H1 (cell line): ENCODE results near the gene DHRS13. TPM values are rescaled to one million over a fixed set of nuclear protein-coding genes. Genes with fewer than 3 reads are reported as not detected.
A peak's percentile ranks its signal among the peaks of the same experiment; 100 is the strongest.

Experiments used
- CTCF ChIA-PET: fragments of 300-600 bp; sonication (Branson Sonifier 250); formaldehyde crosslinking; loops from one replicate; lab custom pipeline; 2021; ENCODE audit not compliant: partially characterized antibody; lab: Charles Lee
- POLR2A ChIA-PET: fragments of 300-600 bp; sonication (Branson Sonifier 250); formaldehyde crosslinking; loops from one replicate; lab custom pipeline; 2021; ENCODE audit warnings: inconsistent platforms; ENCODE audit not compliant: partially characterized antibody; lab: Charles Lee
- DNase-seq, 2 experiments: peaks; one replicate each; pipeline versions ENCODE4 v3.0.0 to v3.0.0-alpha.2; 2010 to 2022; ENCODE audit warnings: low spot score in 2 of 2, low read depth in 1 of 2, mixed read lengths in 1 of 2
- FAIRE-seq: peaks from 2 replicates; lab custom pipeline; 2011; peaks lifted over from hg19 to GRCh38; lab: Jason Lieb, UNC
- H2AFZ ChIP-seq: 2 replicates; pipeline ENCODE4 v1.8.1; 2012; ENCODE audit warnings: low read length, inconsistent platforms
- H2AK5ac ChIP-seq: 2 replicates; pipeline ENCODE4 v1.6.1; 2013; ENCODE audit warnings: low read depth, low read length
- H2BK120ac ChIP-seq: replicated peaks from 2 replicates; pipeline ENCODE3; 2013; ENCODE audit warnings: low read depth, low read length, inconsistent platforms
- H2BK12ac ChIP-seq: 2 replicates; pipeline ENCODE4 v1.6.1; 2013; ENCODE audit warnings: low read depth, low read length
- H2BK15ac ChIP-seq: 2 replicates; pipeline ENCODE4 v1.6.1; 2013; ENCODE audit warnings: low read length
- H2BK20ac ChIP-seq: 2 replicates; pipeline ENCODE4 v1.6.1; 2013; ENCODE audit warnings: low read length
- H2BK5ac ChIP-seq: 2 replicates; pipeline ENCODE4 v1.6.1; 2013; ENCODE audit warnings: low read depth, low read length
- H3K14ac ChIP-seq: 2 replicates; pipeline ENCODE4 v1.6.1; 2013; ENCODE audit warnings: inconsistent platforms; ENCODE audit not compliant: insufficient read length
- H3K18ac ChIP-seq: 2 replicates; pipeline ENCODE4 v1.6.1; 2013; ENCODE audit warnings: low read length; ENCODE audit errors: extremely low read depth
- H3K23ac ChIP-seq: 2 replicates; pipeline ENCODE4 v1.6.1; 2013; ENCODE audit warnings: inconsistent platforms; ENCODE audit not compliant: insufficient read length
- H3K23me2 ChIP-seq: 2 replicates; pipeline ENCODE4 v1.6.1; 2013; ENCODE audit warnings: low read depth, low read length
- H3K27ac ChIP-seq: 2 replicates; pipeline ENCODE4 v1.6.1; 2011; ENCODE audit warnings: low read depth, low read length, inconsistent platforms
- H3K27me3 ChIP-seq, 4 experiments: replicated peaks in 1 of 4; 1 replicate in 1 of 4; 2 replicates in 3 of 4; pipeline versions ENCODE4 v1.6.1 to v1.8.1; 2011 to 2013; ENCODE audit warnings: low read length in 3 of 4, mild to moderate bottlenecking in 3 of 4, inconsistent platforms in 2 of 4, mixed read lengths in 2 of 4, moderate library complexity in 1 of 4; ENCODE audit not compliant: control insufficient read depth in 3 of 4, insufficient read depth in 3 of 4; ENCODE audit errors: extremely low read depth in 1 of 4
- H3K36me3 ChIP-seq, 4 experiments: 2 replicates each; pipeline versions ENCODE4 v1.6.1 to v1.8.1; 2011 to 2013; ENCODE audit warnings: mild to moderate bottlenecking in 4 of 4, low read length in 3 of 4, moderate library complexity in 2 of 4, control low read depth in 1 of 4, inconsistent platforms in 1 of 4; ENCODE audit not compliant: insufficient read depth in 4 of 4, control insufficient read depth in 2 of 4
- H3K4ac ChIP-seq: replicated peaks from 2 replicates; pipeline ENCODE3; 2013; ENCODE audit warnings: low read length, low read depth, mixed read lengths, inconsistent platforms; ENCODE audit not compliant: insufficient read length
- H3K4me1 ChIP-seq, 4 experiments: replicated peaks in 1 of 4; 1 replicate in 1 of 4; 2 replicates in 3 of 4; pipeline versions ENCODE4 v1.6.1 to v1.8.1; 2011 to 2013; ENCODE audit warnings: low read length in 3 of 4, inconsistent platforms in 2 of 4, mixed read lengths in 1 of 4; ENCODE audit not compliant: insufficient read depth in 4 of 4, control insufficient read depth in 3 of 4
- H3K4me2 ChIP-seq, 2 experiments: 2 replicates each; pipeline versions ENCODE4 v1.6.1 to v1.8.1; 2011 to 2013; ENCODE audit warnings: low read depth in 2 of 2, low read length in 2 of 2, control low read depth in 1 of 2, inconsistent platforms in 1 of 2, mild to moderate bottlenecking in 1 of 2; ENCODE audit not compliant: insufficient read depth in 1 of 2
- H3K4me3 ChIP-seq, 4 experiments: fragments of 200-600, 300-600 bp in 1 of 4; sonication (generic), shearing (Covaris generic), sonication (Bioruptor Twin) in 1 of 4; 2 replicates each; pipeline versions ENCODE4 v1.5.1 to v1.8.1; 2011 to 2016; ENCODE audit warnings: low read length in 4 of 4, low read depth in 3 of 4, control low read depth in 2 of 4, inconsistent platforms in 2 of 4, mild to moderate bottlenecking in 2 of 4, mixed read lengths in 1 of 4, moderate library complexity in 1 of 4; ENCODE audit not compliant: insufficient read depth in 2 of 4; ENCODE audit errors: extremely low read depth in 1 of 4
- H3K56ac ChIP-seq: replicated peaks from 2 replicates; pipeline ENCODE3; 2013; ENCODE audit warnings: low read depth, mild to moderate bottlenecking, mixed read lengths, low read length, inconsistent platforms; ENCODE audit not compliant: insufficient read length
- H3K79me1 ChIP-seq: 2 replicates; pipeline ENCODE4 v1.6.1; 2013; ENCODE audit warnings: low read depth, low read length, control low read depth
- H3K79me2 ChIP-seq, 2 experiments: 2 replicates each; pipeline versions ENCODE4 v1.6.1 to v1.8.1; 2012 to 2013; ENCODE audit warnings: low read length in 2 of 2, mild to moderate bottlenecking in 2 of 2, inconsistent platforms in 1 of 2; ENCODE audit not compliant: insufficient read depth in 2 of 2, control insufficient read depth in 1 of 2
- H3K9ac ChIP-seq, 4 experiments: replicated peaks in 1 of 4; 1 replicate in 1 of 4; 2 replicates in 3 of 4; pipeline versions ENCODE4 v1.6.1 to v1.8.1; 2011 to 2013; ENCODE audit warnings: low read depth in 3 of 4, low read length in 3 of 4, control low read depth in 2 of 4, mild to moderate bottlenecking in 2 of 4, moderate library complexity in 2 of 4, inconsistent platforms in 1 of 4; ENCODE audit errors: extremely low read depth in 1 of 4
- H3K9me3 ChIP-seq, 2 experiments: 2 replicates each; pipeline versions ENCODE4 v1.6.1 to v1.8.1; 2012 to 2013; ENCODE audit warnings: mild to moderate bottlenecking in 2 of 2, moderate library complexity in 2 of 2, control low read depth in 1 of 2, inconsistent platforms in 1 of 2, low read depth in 1 of 2, low read length in 1 of 2, mixed read lengths in 1 of 2; ENCODE audit not compliant: insufficient read depth in 2 of 2
- H4K20me1 ChIP-seq, 2 experiments: replicated peaks in 1 of 2; 2 replicates each; pipeline versions ENCODE3 to v1.8.1; 2011 to 2013; ENCODE audit warnings: inconsistent platforms in 2 of 2, low read length in 2 of 2, mild to moderate bottlenecking in 1 of 2; ENCODE audit not compliant: insufficient read depth in 2 of 2, control insufficient read depth in 1 of 2
- H4K5ac ChIP-seq: 2 replicates; pipeline ENCODE4 v1.6.1; 2013; ENCODE audit warnings: low read length, low read depth, mixed read lengths, inconsistent platforms; ENCODE audit not compliant: insufficient read length
- H4K8ac ChIP-seq: 2 replicates; pipeline ENCODE4 v1.8.0; 2013; ENCODE audit warnings: mild to moderate bottlenecking, moderate library complexity, low read length, inconsistent platforms; ENCODE audit not compliant: insufficient read depth; ENCODE audit errors: extremely low read depth
- H4K91ac ChIP-seq: replicated peaks from 2 replicates; pipeline ENCODE3; 2013; ENCODE audit warnings: low read length, mixed read lengths, inconsistent platforms; ENCODE audit not compliant: insufficient read length
- MAFK ChIP-seq: IDR thresholded peaks from 2 replicates; pipeline ENCODE4 v1.6.1; 2012; ENCODE audit warnings: low read depth, mild to moderate bottlenecking, improper control_type of control experiment, low read length
- PHF8 ChIP-seq: fragments of 200-600 bp; sonication (generic); conservative IDR thresholded peaks from 2 replicates; pipeline ENCODE4 v1.7.1; 2012; ENCODE audit warnings: low read depth, mild to moderate bottlenecking, inconsistent platforms, low read length, moderate library complexity
- POLR2AphosphoS5 ChIP-seq: IDR thresholded peaks from 2 replicates; pipeline ENCODE4 v1.6.1; 2011; ENCODE audit warnings: low read depth, low read length
- SAP30 ChIP-seq: fragments of 300-600 bp; sonication (generic); IDR thresholded peaks from 2 replicates; pipeline ENCODE4 v1.7.1; 2012; ENCODE audit warnings: low read length, moderate library complexity, mild to moderate bottlenecking, inconsistent platforms; ENCODE audit not compliant: insufficient read depth, insufficient replicate concordance
- SP1 ChIP-seq: IDR thresholded peaks from 2 replicates; pipeline ENCODE4 v1.6.1; 2011; ENCODE audit warnings: low read depth, low read length
- SP4 ChIP-seq: IDR thresholded peaks from 2 replicates; pipeline ENCODE4 v1.6.1; 2012; ENCODE audit warnings: low read length, inconsistent platforms
- TBP ChIP-seq: IDR thresholded peaks from 2 replicates; pipeline ENCODE4 v1.6.1; 2011; ENCODE audit warnings: low read depth, low read length, improper control_type of control experiment
- WGBS, 2 experiments: shearing (Covaris generic) in 1 of 2; methylation state at CpG; one replicate each; pipeline versions ENCODE4 v1.1.6 to v1.1.7; 2013 to 2015; ENCODE audit warnings: low lambda C conversion rate in 2 of 2, mixed read lengths in 2 of 2, inconsistent platforms in 1 of 2, low coverage in 1 of 2, missing lambda C conversion rate in 1 of 2; ENCODE audit not compliant: insufficient replicate concordance in 2 of 2, insufficient coverage in 1 of 2, insufficient read length in 1 of 2; ENCODE audit errors: extremely low coverage in 1 of 2, missing lambda C conversion rate in 1 of 2; 5-methylcytosine and 5-hydroxymethylcytosine counted together
- polyA plus RNA-seq, 7 experiments: library from polyadenylated mRNA; depleted of rRNA in 3 of 7; stranded (reverse) in 5 of 7; unstranded in 2 of 7; fragments of >200 nt in 5 of 7; fragments of 200-250 nt in 2 of 7; gene quantifications; 1 replicate in 5 of 7; 2 replicates in 1 of 7; 4 replicates in 1 of 7; pipeline versions ENCODE4 v1.2.1 to v1.2.3, GENCODE V29; 2011 to 2013; ENCODE audit warnings: missing spikeins in 2 of 7, mixed read lengths in 2 of 7
- total RNA-seq: library from RNA; stranded (reverse); fragmentation: NEBNext Ultra II Directional; extraction: Animal tissue kit (Norgen Biotek cat#: 25700); gene quantifications from 2 replicates; pipeline ENCODE4 v1.2.1, GENCODE V29; 2021
- TF ChIP-seq, protein P1 (sequence below), 3 experiments: IDR thresholded peaks; 1 replicate in 2 of 3; 2 replicates in 1 of 3; pipeline versions ENCODE4 v1.5.1 to v1.6.1; 2011; ENCODE audit warnings: low read length in 3 of 3, mild to moderate bottlenecking in 3 of 3, inconsistent platforms in 2 of 3, low read depth in 1 of 3, moderate library complexity in 1 of 3; ENCODE audit not compliant: insufficient read depth in 1 of 3; ENCODE audit errors: control extremely low read depth in 1 of 3

The DHRS13 gene
- total and polyA plus RNA-seq, 2 of the 8 experiments (the other 6 are each of a cell fraction or from before 2014, with no cell fraction given), result 23.7 to 30.0 TPM

DNA sequence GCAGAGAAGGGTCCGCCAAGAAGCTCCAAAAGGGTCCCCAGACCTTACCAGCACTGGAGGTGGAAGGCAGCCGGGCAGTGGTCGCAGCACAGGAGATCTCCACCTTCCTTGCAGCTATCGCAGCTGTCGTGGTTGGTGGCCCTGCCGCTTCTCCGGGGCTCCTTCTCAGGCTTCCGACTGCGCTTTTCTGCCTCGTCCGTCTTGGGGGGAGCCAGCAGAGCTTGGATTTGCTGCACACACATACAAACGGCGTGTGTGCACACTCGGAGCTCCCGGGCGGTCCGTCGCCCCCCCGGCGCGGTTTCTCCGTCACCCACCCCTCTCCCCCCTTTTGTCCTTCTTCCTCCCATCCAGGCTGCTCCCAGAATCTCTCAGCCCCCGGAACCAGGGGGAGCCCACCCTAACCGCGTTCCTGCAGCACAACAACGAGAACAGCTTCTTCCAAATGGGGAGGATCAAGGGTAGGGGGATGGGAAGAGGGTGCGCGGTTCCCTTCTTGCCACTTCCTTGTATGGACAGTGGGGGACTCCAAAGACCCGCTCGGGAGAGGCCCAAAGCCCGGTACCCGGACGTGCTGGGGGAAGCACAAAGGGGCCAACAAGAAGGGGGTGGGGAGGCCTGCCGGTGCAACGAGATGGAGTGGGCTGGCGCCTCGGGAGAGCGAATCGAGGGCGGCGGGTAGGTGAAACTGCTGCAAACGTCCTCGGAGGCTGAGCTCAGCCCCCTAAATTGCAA is 47.3 kb upstream of the DHRS13 start:
- peaks cover 9% of the 10 kb centered on the region for H3K23me2 ChIP-seq
- H3K4me2 ChIP-seq, result peak overlapping the region; percentile 86 to 89
- peak overlapping the region; percentile 93 for H2BK5ac ChIP-seq
- H3K18ac ChIP-seq, result peak overlapping the region; percentile 75
- peak overlapping the region; percentile 75 for H4K5ac ChIP-seq
- H2BK15ac ChIP-seq, result peak overlapping the region; percentile 81
- peak overlapping the region; percentile 81 to 89 (median 84) for H3K9ac ChIP-seq
- H3K4ac ChIP-seq, result peak overlapping the region; percentile 80
- H2BK120ac ChIP-seq, result no peak overlapping the region
- 1% methylated on average over 18 of the region's 43 CpGs; no CpG with 5 or more reads in 1 of the 2 experiments for WGBS, 2 experiments
- H3K4me1 ChIP-seq, result peaks cover 8 to 18% (median 9%) of the 10 kb centered on the region in 4 experiments; a peak in 5 of 7 replicates
- H4K20me1 ChIP-seq, result peaks cover 5 to 7% of the 10 kb centered on the region in 2 experiments
- peak overlapping the region; percentile 57; the same call in 1 of the 2 replicates for H2AK5ac ChIP-seq
- ChIA-PET CTCF (interaction anchor here (0.7 to 2.9 kb wide), 15 partner anchors 11 to 198 kb away, joined by 3 to 10 read pairs (median 3); partner anchors contain the start of gene DHRS13), POLR2A (interaction anchor here (0.6 to 6.3 kb wide), 30 partner anchors 10 to 238 kb away, joined by 3 to 73 read pairs (median 6); partner anchors contain the start of genes DHRS13, FLOT2, NEK8 and PROCA1)
- no peaks in the 10 kb centered on the region; the same call in none of the 2 replicates for H3K79me1 ChIP-seq
- no peak overlapping the region for H3K23ac ChIP-seq
- H3K36me3 ChIP-seq, result peaks cover 0 to 9% (median under 1%) of the 10 kb centered on the region in 4 experiments; a peak in 3 of 8 replicates
- H3K27me3 ChIP-seq, result no peaks in the 10 kb centered on the region
- H2BK12ac ChIP-seq, result peak overlapping the region; percentile 81; the same call in 1 of the 2 replicates
- peak overlapping the region; percentile 76 for H3K27ac ChIP-seq
- H3K56ac ChIP-seq, result peak overlapping the region; percentile 83
- no peak overlapping the region for H2BK20ac ChIP-seq
- DNase-seq (peak in 1 of 2 experiments; percentile 73), FAIRE-seq (no peak)
- peak overlapping the region; percentile 75 for H4K8ac ChIP-seq
- H3K4me3 ChIP-seq, result peak overlapping the region; percentile 68 to 97 (median 94)
- H2AFZ ChIP-seq, result no peak overlapping the region
- peak overlapping the region; percentile 79 for H4K91ac ChIP-seq
- peaks cover 39 to 56% of the 10 kb centered on the region in 2 experiments for H3K79me2 ChIP-seq
- no peaks in the 10 kb centered on the region for H3K9me3 ChIP-seq
- no peak overlapping the region for H3K14ac ChIP-seq
- TF ChIP-seq POLR2AphosphoS5 (0 out of 2 replicates have a peak, but pooled peaks have one; percentile 19), PHF8 (0 out of 2 replicates have a peak, but pooled peaks have one; percentile 7), SP1 (0 out of 2 replicates have a peak, but pooled peaks have one; percentile 24), SAP30 (peak; percentile 51), TBP (peak; percentile 41; the same call in 1 of the 2 replicates), MAFK (no peak), SP4 (no peak)
- TF ChIP-seq, protein P1, sequence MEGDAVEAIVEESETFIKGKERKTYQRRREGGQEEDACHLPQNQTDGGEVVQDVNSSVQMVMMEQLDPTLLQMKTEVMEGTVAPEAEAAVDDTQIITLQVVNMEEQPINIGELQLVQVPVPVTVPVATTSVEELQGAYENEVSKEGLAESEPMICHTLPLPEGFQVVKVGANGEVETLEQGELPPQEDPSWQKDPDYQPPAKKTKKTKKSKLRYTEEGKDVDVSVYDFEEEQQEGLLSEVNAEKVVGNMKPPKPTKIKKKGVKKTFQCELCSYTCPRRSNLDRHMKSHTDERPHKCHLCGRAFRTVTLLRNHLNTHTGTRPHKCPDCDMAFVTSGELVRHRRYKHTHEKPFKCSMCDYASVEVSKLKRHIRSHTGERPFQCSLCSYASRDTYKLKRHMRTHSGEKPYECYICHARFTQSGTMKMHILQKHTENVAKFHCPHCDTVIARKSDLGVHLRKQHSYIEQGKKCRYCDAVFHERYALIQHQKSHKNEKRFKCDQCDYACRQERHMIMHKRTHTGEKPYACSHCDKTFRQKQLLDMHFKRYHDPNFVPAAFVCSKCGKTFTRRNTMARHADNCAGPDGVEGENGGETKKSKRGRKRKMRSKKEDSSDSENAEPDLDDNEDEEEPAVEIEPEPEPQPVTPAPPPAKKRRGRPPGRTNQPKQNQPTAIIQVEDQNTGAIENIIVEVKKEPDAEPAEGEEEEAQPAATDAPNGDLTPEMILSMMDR (IDR thresholded peaks at IDR 0.05; ENCODE audit: control extremely low read depth in 1 of 3, insufficient read depth in 1 of 3, low read depth in 1 of 3, low read length in 3 of 3), result peak in 1 of 3 experiments; percentile 1; a peak in 1 of 4 replicates
